Hematopoietic multipotent progenitor cell treated with erythropoietin and hydrocortisone succinate and interleukin-3 and kit ligand, for 6 days (in vitro differentiated cells): Measurements from ENCODE around the gene ADGRG6.
A peak's percentile ranks its signal among the peaks of the same experiment; 100 is the strongest.
"Not testable (repeated sequence)": the region's sequence is repeated elsewhere in the genome, so short reads cannot be mapped to it uniquely, and the experiment has no call there.

Experiments used
- DNase-seq: peaks from one replicate; pipeline ENCODE4 v3.0.0-alpha.2; 2015

Gene ADGRG6

DNA sequence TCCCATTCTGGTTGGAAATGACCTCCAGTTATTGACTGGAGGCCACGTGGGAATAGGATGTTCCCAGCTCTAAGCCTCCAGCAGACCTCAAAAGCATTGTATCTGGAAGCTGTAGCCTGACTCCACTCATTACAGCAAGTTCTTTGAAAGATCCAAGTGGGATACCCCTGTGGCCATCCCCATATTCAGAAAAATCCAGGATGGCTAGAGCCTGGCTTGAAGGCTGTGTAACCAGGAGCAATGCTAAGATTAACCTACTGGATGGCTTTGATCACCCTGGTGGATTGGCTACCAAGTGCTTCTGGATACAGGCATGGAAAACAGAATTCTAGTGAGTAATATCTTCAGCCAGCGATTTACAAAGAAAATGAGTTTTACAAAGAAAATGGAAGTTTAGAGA, 151.2 kb downstream of the ADGRG6 start:
- no peak for DNase-seq

DNA sequence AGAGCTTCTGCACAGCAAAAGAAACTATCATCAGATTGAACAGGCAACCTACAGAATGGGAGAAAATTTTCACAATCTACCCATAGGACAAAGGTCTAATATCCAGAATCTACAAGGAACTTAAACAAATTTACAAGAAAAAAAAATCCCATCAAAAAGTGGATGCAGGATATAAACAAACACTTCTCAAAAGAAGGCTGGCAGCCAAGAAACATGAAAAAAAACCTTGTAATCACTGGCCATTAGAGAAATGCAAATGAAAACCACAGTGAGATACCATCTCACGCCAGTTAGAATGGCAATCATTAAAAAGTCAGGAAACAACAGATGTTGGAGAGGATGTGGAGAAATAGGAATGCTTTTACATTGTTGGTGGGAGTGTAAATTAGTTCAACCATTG, 152.4 kb downstream of the ADGRG6 start:
- DNase-seq: not testable (repeated sequence)

GRCh38 chr6:142454848-142455247, 153.0 kb downstream of the ADGRG6 start:
- DNase-seq: not testable (repeated sequence)

DNA sequence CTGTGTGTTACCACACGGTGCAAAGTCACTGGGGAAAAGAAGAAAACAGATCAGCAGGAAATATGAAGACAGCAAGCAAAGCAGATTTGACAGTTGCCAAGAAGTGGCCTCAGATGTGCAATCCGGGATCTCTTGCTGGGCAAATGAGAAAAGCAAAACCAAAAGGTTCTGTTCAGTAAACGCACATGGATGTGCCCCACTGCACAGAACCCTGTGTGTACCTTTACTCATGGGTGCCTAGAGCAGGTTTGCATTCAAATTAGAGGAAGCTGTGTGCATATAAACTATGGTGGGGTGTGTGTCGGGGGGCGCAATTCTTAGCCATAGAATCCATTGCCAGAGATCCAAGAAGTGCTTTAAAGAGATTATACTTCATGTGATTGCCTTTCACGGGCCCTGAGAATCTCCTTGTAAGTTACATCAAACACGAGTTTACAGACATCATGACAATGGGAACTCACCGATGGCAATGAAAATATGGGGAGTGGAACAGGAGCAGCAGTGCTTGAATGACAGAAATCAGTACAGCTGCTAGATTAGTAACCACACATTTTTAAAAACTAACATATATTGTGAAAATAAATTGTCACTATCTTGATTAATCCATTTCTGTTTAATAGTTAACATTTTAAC, 154.3 kb downstream of the ADGRG6 start:
- no peak for DNase-seq

DNA sequence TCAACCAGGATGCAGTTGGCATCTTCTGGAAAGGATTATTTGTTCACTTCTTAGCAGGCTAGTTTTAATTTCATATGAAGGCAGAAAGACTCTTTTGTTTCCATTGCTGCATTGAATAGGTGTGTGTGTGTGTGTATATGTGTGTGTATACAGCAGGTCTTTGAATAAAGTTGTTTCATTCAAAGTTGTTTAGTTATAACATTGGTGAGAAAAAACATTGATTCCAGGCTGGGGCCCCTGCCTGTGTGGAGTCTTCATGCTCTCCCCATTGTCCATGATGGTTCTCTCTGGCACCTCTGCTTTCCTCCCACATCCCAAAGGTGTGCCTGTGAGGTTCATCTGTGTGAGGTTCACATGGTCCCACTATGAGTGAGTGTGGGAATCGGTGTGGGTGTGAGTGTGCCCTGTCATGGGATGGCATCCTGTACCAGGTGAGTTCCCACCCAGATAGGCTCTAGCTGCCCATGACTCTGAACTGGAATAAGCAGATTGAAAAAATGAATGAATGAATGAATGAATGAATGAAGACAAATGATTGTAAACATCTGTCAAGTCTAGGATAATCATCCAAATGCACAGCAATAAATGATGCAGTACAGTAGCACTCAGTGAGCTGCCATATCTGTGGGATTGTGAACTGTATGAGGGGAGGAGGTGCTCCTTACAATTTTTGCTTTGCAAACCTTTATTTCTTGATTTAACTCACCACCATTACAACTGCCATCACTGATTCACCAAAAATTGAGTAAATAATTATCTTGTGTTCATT, 156.0 kb downstream of the ADGRG6 start:
- no peak for DNase-seq

- DNase-seq: no peak
Observed at GRCh38 chr6:142458836-142459235, 157.0 kb downstream of the ADGRG6 start.

- no peak for DNase-seq
Observed at GRCh38 chr6:142459271-142459670, 157.5 kb downstream of the ADGRG6 start.

DNA sequence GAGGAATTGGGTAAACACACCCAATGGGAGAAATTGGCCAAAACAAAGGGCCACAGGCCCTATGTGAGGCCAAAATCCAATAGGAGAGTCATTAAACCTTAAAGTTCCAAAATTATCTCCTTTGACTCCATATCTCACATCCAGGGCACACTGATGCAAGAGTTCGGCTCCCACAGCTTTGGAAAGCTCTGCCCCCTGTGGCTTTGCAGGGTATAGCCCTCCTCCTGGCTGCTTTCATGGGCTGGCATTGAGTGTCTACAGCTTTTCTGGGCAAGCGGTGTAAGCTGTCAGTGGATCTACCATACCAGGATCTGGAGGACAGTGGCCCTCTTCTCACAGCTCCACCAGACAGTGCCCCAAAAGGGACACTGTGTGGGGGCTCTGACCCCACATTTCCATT, 160.5 kb downstream of the ADGRG6 start:
- DNase-seq: no peak

DNA sequence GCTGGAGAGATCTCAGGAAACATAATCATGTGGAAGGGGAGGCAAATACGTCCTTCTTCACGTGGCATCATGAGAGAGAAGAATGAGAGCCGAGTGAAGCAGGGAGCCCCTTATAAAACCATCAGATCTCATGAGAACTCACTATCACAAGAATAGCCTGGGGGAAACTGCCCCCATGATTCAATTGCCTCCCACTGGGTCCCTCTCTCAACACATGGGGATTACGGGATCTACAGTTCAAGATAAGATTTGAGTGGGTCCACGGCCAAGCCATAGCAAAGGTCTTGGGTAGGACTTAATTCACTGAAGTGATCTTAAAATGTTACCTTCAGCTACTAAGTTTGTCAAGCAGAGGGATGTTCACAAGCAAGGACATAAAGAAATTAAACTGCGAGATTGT, 162.2 kb downstream of the ADGRG6 start:
- DNase-seq: no peak

DNA sequence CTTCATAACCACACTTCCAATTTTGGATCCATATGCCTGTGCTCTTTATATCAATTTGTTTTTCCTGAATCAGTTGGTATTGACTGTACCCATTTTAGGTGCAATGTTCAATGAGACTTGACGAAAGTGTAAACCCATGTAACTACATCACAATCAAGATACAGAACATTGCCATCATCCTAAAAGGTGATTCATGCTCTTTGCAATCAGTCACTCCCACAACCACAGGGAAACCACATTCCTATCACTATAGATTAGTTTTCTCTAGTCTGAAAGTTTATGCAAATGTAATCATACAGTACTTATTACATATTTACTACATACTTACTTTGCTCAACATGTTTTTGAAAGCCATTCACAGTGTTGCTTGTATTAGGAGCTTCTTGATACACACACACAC, 167.4 kb downstream of the ADGRG6 start:
- DNase-seq: peak; percentile 19

DNA sequence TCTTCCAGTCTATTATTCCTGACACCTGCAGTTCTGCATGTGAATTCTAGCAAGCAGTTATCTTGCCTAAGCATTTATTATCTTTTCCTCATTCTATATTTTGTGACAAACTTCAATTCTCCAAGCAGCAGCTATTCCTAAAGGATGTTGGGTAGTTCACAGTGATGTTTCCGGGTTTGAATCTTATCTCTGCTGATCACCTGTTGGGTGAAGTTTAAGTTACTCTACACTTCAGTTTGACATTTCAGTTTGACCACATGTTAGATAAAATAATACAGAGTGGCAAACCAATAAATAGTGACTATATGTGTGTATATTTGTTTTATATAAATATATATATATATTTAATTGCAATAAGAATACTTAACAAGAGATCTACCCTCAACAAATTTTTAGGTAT, 168.6 kb downstream of the ADGRG6 start:
- DNase-seq: peak; percentile 58

DNA sequence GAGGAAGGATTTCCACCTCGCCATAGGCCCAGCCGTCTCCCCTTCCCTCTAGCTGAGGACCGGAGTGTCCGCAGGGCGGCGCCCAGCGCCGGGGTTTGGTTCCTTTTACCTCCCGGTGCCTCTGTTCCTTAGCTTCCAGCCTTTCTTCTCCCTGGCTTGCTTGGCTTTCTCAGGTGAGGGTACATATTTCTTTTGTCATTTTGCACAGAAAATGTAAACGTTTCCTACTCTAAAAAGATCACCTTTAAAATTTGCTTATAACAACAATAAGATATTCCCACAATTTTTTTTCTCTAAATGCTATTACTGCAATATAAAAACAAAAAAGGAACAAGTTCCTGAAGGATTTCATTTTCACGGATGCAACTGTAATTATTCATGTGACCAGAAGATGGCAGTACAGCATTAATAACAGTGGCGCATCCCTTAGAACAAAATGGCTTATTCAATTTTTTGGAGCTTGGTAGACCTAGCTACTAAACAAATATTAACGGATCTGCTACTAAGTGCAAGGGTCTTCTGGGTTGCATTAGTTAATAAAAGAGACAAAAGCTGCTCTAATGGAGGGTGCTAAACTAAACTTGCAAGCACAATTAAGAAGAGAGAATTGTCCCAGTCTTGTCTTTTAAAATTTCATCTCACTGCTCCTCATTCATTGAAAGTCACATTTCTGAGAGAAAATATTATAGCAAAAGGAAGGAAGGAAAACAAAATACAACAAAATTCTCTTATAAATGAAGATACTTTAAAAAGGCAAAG, 172.9 kb downstream of the ADGRG6 start:
- DNase-seq: peak; percentile 75

- no peak for DNase-seq
Observed at GRCh38 chr6:142476452-142476851, 174.6 kb downstream of the ADGRG6 start.

- peak; percentile 75 for DNase-seq
Observed at GRCh38 chr6:142478117-142478516, 176.3 kb downstream of the ADGRG6 start.

- DNase-seq: no peak
Observed at GRCh38 chr6:142481466-142481865, 179.7 kb downstream of the ADGRG6 start.

DNA sequence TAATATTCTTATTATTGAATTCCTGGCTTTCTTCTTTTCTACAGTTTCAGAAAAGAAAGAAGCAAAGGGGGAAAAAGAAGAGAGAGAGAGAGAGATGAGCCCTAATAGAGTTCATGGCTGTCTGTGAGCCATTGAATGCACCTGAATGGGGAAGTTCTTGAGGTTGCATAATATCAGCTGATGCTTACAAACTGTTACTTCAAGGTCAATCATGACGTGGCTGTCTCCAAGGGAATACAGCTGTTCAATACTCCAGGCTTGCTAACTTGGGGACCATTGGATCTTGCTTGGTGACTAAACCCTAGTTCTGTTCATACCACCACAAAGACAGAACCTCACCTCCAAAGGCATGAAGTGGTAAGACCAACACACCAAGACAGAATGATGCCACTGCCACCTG, 180.4 kb downstream of the ADGRG6 start:
- peak; percentile 42 for DNase-seq

- no peak for DNase-seq
Observed at GRCh38 chr6:142482974-142483373, 181.2 kb downstream of the ADGRG6 start.

DNA sequence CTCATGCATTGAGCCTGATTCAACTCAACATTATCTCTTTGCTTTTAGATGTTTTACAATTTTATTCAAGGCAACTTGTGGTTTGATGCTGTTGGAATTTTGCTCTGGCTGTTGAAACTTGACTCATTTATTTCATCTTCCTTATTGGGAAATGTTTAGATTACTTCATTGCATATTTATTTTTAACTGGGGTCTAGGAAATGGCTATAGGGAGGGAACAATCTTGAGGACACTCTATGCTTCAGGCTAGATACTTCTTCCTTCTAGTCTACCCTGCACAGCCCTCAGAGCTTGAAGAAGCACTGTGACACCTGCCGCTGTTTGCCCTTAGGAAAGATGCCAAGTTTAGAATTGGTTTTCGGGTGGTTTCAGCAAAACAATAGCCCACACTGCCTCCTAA, 183.4 kb downstream of the ADGRG6 start:
- DNase-seq: no peak

DNA sequence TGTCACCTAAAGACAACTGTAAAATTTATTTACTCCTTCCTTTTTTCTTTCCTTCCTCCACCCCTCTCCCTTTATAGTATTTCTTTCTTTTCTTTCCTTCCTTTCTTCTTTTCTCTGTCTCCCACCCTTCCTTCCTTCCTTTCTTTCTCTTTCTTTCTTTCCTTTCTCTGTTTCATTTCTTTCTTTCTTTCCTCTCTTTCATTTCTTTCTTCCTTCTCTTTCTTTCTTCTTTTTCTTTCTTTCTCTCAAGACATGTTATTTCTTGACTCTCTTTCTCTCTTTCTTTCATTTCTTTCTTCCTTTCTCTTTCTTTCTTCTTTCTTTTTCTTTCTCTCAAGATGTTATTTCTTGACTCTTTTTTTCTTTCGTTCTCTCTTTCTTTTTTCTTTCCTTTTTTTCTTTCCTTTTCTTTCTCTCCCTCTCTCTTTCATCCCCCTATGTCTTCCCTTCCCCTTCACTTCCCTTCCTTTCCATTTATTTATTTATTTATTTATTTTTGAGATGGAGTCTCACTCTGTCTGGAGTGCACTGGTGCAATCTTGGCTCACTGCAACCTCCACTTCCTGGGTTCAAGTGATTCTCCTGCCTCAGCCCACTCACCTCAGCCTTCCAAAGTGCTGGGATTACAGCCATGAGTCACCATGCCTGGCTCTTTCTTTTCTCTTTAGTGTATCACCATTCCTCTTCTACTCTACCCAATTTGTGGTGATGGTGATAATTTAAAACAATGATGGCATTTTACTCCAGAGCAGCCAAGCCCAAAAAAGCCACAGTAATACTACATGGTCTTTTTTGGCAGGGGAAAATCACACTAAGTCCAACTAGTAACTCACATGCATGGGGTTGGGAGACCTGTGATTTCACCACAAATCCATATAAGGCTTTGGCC, 188.2 kb downstream of the ADGRG6 start:
- no peak for DNase-seq
